Skeletal muscle tissue (tissue), 4 donors: ENCODE data around the gene AIFM1. TPM values are rescaled to one million over a fixed set of nuclear protein-coding genes. Genes with fewer than 3 reads are reported as not detected.

ENCODE experiments used
- H3K27ac ChIP-seq: one replicate; pipeline ENCODE4 v1.7.0; 2013; ENCODE audit warnings: mild to moderate bottlenecking, low read depth, low read length, inconsistent platforms
- H3K27me3 ChIP-seq, 3 donors: one replicate each; pipeline ENCODE4 v1.7.0; 2013; ENCODE audit warnings: low read length in 3 of 3; ENCODE audit not compliant: control insufficient read depth in 3 of 3, insufficient read depth in 3 of 3
- H3K36me3 ChIP-seq, 3 donors: one replicate each; pipeline ENCODE4 v1.7.0; 2013; ENCODE audit warnings: low read length in 3 of 3; ENCODE audit not compliant: control insufficient read depth in 3 of 3, insufficient read depth in 3 of 3
- H3K4me1 ChIP-seq, 3 donors: one replicate each; pipeline ENCODE4 v1.7.0; 2013; ENCODE audit warnings: low read length in 3 of 3, mild to moderate bottlenecking in 3 of 3; ENCODE audit not compliant: control insufficient read depth in 3 of 3, insufficient read depth in 3 of 3
- H3K4me3 ChIP-seq, 3 donors: one replicate each; pipeline ENCODE4 v1.7.0; 2013; ENCODE audit warnings: low read length in 3 of 3
- H3K9ac ChIP-seq, 3 donors: one replicate each; pipeline ENCODE4 v1.7.0; 2013; ENCODE audit warnings: low read length in 3 of 3, mild to moderate bottlenecking in 3 of 3, moderate library complexity in 2 of 3, low read depth in 1 of 3
- H3K9me3 ChIP-seq, 3 donors: one replicate each; pipeline ENCODE4 v1.7.0; 2013; ENCODE audit warnings: low read length in 3 of 3; ENCODE audit not compliant: control insufficient read depth in 3 of 3
- total RNA-seq: library from RNA; depleted of rRNA; stranded (reverse); fragments of >200 nt; gene quantifications from one replicate; pipeline ENCODE4 v1.2.3, GENCODE V29; 2014
- donor health status: Osteomylitis.

Gene AIFM1
- total RNA-seq, 1 donor from 2014 or later, result 19.3 TPM

- H3K4me3 ChIP-seq, result no peak overlapping the region
- no peak overlapping the region for H3K9ac ChIP-seq
- no peaks in the 10 kb centered on the region for H3K27me3 ChIP-seq
- H3K9me3 ChIP-seq, result no peaks in the 10 kb centered on the region
- H3K36me3 ChIP-seq, result no peaks in the 10 kb centered on the region
- peak overlapping the region; percentile 12 for H3K27ac ChIP-seq
- H3K4me1 ChIP-seq, result peaks cover 8 to 14% (median 10%) of the 10 kb centered on the region in 3 donors
Observed at GRCh38 chrX:130098210-130098552, 67.5 kb downstream of the AIFM1 start.

- Histone ChIP-seq H3K4me1 (peaks cover 8 to 14% (median 10%) of the 10 kb centered on the region in 3 donors), H3K9me3 (no peaks in the 10 kb centered on the region), H3K9ac (no peak overlapping the region), H3K27me3 (no peaks in the 10 kb centered on the region), H3K4me3 (no peak overlapping the region), H3K36me3 (no peaks in the 10 kb centered on the region), H3K27ac (peak overlapping the region; percentile 12)
Observed at GRCh38 chrX:130097507-130098209, 68.0 kb downstream of the AIFM1 start.

- H3K9me3 ChIP-seq, result no peaks in the 10 kb centered on the region
Observed at GRCh38 chrX:130095249-130096030, 70.2 kb downstream of the AIFM1 start.

GRCh38 chrX:130094696-130095095 lies 70.9 kb downstream of the AIFM1 start:
- no peaks in the 10 kb centered on the region for H3K27me3 ChIP-seq
- H3K4me3 ChIP-seq, result no peak overlapping the region
- H3K9me3 ChIP-seq, result no peaks in the 10 kb centered on the region
- no peak overlapping the region for H3K9ac ChIP-seq
- peaks cover 5 to 10% (median 6%) of the 10 kb centered on the region in 3 donors for H3K4me1 ChIP-seq
- H3K27ac ChIP-seq, result no peak overlapping the region
- no peaks in the 10 kb centered on the region for H3K36me3 ChIP-seq

More at GRCh38 chrX:130095249-130096030, 70.2 kb downstream of the AIFM1 start:
- H3K36me3 ChIP-seq, result no peaks in the 10 kb centered on the region
- H3K4me1 ChIP-seq, result peaks cover 8 to 14% (median 10%) of the 10 kb centered on the region in 3 donors
- no peak overlapping the region for H3K4me3 ChIP-seq
- H3K9ac ChIP-seq, result no peak overlapping the region
- no peak overlapping the region for H3K27ac ChIP-seq
- no peaks in the 10 kb centered on the region for H3K27me3 ChIP-seq

- H3K27me3 ChIP-seq, result no peaks in the 10 kb centered on the region
- peaks cover 2 to 5% (median 3%) of the 10 kb centered on the region in 3 donors for H3K4me1 ChIP-seq
- no peaks in the 10 kb centered on the region for H3K9me3 ChIP-seq
- no peak overlapping the region for H3K9ac ChIP-seq
- no peak overlapping the region for H3K27ac ChIP-seq
- H3K36me3 ChIP-seq, result no peaks in the 10 kb centered on the region
- no peak overlapping the region for H3K4me3 ChIP-seq
Observed at GRCh38 chrX:130093271-130093670, 72.4 kb downstream of the AIFM1 start.

GRCh38 chrX:130091980-130092522 lies 73.6 kb downstream of the AIFM1 start:
- Histone ChIP-seq H3K27me3 (no peaks in the 10 kb centered on the region), H3K27ac (no peak overlapping the region), H3K9ac (no peak overlapping the region), H3K9me3 (no peaks in the 10 kb centered on the region), H3K36me3 (no peaks in the 10 kb centered on the region), H3K4me1 (no peaks in the 10 kb centered on the region), H3K4me3 (no peak overlapping the region)

- no peaks in the 10 kb centered on the region for H3K9me3 ChIP-seq
- H3K36me3 ChIP-seq, result no peaks in the 10 kb centered on the region
- no peaks in the 10 kb centered on the region for H3K27me3 ChIP-seq
- H3K27ac ChIP-seq, result no peak overlapping the region
- no peak overlapping the region for H3K9ac ChIP-seq
- H3K4me3 ChIP-seq, result no peak overlapping the region
- peaks cover 0 to 14% (median 7%) of the 10 kb centered on the region in 3 donors for H3K4me1 ChIP-seq
Observed at GRCh38 chrX:130090364-130090763, 75.3 kb downstream of the AIFM1 start.

GRCh38 chrX:130086447-130087206 lies 79.0 kb downstream of the AIFM1 start:
- Histone ChIP-seq H3K27me3 (no peaks in the 10 kb centered on the region), H3K4me1 (peaks cover 5 to 20% (median 16%) of the 10 kb centered on the region in 3 donors), H3K9ac (no peak overlapping the region), H3K4me3 (no peak overlapping the region), H3K36me3 (no peaks in the 10 kb centered on the region), H3K9me3 (no peaks in the 10 kb centered on the region), H3K27ac (peak overlapping the region; percentile 56)

- Histone ChIP-seq H3K9me3 (no peaks in the 10 kb centered on the region), H3K9ac (no peak overlapping the region), H3K4me1 (peaks cover 12 to 24% (median 19%) of the 10 kb centered on the region in 3 donors)
Observed at GRCh38 chrX:130085551-130086446, 79.8 kb downstream of the AIFM1 start.

More at GRCh38 chrX:130085551-130086446, 79.8 kb downstream of the AIFM1 start:
- Histone ChIP-seq H3K27me3 (no peaks in the 10 kb centered on the region), H3K4me3 (no peak overlapping the region), H3K27ac (peak overlapping the region; percentile 56), H3K36me3 (no peaks in the 10 kb centered on the region)
